ENCODE measurements around the gene KIAA1614. TPM values are rescaled to one million over a fixed set of nuclear protein-coding genes. Genes with fewer than 3 reads are reported as not detected.

The KIAA1614 gene
- total RNA-seq, 1 donor from 2014 or later, result 13.0 TPM

DNA sequence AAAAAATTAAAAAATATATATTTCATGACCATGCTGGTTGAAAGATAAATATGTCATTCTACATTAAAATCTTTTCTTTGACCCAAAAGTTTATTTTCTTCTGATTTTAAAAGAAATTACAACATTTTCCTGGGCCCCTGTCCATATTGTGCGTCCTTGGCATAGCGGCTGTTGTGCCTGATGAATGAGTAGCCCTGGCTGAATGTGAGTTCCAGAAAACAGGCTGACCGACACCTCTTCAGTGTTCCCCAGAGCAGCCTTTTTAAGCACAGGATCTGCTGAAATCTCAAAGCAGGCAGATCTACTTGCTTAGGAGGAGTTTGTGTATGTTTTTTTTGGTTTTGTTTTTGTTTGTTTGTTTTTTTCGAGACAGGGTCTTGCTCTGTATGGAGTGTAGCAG, 19.7 kb downstream of the KIAA1614 start:
- TF ChIP-seq POLR2A (IDR thresholded peaks at IDR 0.05) (no peak), POLR2AphosphoS5 (IDR thresholded peaks at IDR 0.05; ENCODE audit: insufficient read depth in 1 of 2, low read depth in 1 of 2) (no peak)
- TF ChIP-seq, protein P1, sequence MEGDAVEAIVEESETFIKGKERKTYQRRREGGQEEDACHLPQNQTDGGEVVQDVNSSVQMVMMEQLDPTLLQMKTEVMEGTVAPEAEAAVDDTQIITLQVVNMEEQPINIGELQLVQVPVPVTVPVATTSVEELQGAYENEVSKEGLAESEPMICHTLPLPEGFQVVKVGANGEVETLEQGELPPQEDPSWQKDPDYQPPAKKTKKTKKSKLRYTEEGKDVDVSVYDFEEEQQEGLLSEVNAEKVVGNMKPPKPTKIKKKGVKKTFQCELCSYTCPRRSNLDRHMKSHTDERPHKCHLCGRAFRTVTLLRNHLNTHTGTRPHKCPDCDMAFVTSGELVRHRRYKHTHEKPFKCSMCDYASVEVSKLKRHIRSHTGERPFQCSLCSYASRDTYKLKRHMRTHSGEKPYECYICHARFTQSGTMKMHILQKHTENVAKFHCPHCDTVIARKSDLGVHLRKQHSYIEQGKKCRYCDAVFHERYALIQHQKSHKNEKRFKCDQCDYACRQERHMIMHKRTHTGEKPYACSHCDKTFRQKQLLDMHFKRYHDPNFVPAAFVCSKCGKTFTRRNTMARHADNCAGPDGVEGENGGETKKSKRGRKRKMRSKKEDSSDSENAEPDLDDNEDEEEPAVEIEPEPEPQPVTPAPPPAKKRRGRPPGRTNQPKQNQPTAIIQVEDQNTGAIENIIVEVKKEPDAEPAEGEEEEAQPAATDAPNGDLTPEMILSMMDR (IDR thresholded peaks at IDR 0.05), result no peak
- intact Hi-C loops (cut with DNase I), result no loop called here

DNA sequence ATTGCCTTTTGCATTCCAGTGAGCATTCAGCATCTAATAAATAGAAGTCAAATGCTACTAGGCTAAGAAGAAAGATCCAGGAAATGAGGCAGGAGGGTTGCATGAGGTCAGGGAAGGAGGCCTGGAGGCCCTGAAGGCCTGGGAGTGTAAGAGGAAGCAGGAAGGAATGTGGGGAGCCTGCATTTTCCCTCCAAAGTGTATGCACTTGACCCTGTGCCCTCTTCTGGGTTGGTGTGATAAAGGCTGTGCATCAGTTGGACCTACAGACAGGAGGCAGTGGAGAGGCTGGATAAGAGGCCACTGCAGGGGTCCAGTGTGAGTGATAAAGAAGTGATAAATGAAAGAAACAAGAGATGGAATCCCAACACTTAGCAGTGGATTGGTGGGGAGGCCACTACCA, 20.4 kb downstream of the KIAA1614 start:
- Histone ChIP-seq H3K9me3 (no peaks in the 10 kb centered on the region), H3K27me3 (no peaks in the 10 kb centered on the region), H3K4me1 (peaks cover 6% of the 10 kb centered on the region), H3K4me3 (no peak overlapping the region), H3K36me3 (peaks cover 0 to 21% of the 10 kb centered on the region in 2 donors), H3K27ac (no peak overlapping the region)
- TF ChIP-seq, protein P1 (IDR thresholded peaks at IDR 0.05), result no peak
- no peak for TF ChIP-seq POLR2AphosphoS5 (IDR thresholded peaks at IDR 0.05; ENCODE audit: insufficient read depth in 1 of 2, low read depth in 1 of 2)
- TF ChIP-seq POLR2A (IDR thresholded peaks at IDR 0.05), result no peak
- DNase-seq (ENCODE audit: extremely low spot score in 2 of 2), result no peak
- intact Hi-C loops (cut with DNase I), result no loop called here

More for the DNA sequence above, 19.7 kb downstream of the KIAA1614 start:
- no peak for DNase-seq (ENCODE audit: extremely low spot score in 2 of 2)
- H3K27ac ChIP-seq, result no peak overlapping the region
- no peak overlapping the region for H3K4me3 ChIP-seq
- peaks cover 0 to 21% of the 10 kb centered on the region in 2 donors for H3K36me3 ChIP-seq
- no peaks in the 10 kb centered on the region for H3K27me3 ChIP-seq
- H3K4me1 ChIP-seq, result peaks cover 14% of the 10 kb centered on the region
- H3K9me3 ChIP-seq, result no peaks in the 10 kb centered on the region

DNA sequence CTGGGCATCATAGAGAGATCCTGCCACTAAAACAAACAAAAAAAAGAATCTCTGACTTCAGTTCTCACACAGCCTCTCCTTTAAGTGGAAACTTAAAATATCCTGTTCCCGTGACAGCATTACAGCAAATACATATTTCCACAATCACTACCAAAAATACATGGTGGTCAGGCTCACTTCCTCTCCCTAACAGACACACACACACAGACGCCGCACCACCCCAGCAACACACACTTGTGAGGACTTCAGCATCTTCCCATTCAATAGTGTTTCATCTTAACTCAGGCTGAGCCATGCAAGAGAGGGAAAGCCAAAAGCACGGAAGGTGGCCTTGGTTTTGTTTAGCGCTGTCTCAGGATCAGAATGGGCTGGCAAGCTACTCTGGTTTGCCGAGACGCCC, 21.9 kb downstream of the KIAA1614 start:
- DNase-seq (ENCODE audit: extremely low spot score in 2 of 2), result no peak

DNA sequence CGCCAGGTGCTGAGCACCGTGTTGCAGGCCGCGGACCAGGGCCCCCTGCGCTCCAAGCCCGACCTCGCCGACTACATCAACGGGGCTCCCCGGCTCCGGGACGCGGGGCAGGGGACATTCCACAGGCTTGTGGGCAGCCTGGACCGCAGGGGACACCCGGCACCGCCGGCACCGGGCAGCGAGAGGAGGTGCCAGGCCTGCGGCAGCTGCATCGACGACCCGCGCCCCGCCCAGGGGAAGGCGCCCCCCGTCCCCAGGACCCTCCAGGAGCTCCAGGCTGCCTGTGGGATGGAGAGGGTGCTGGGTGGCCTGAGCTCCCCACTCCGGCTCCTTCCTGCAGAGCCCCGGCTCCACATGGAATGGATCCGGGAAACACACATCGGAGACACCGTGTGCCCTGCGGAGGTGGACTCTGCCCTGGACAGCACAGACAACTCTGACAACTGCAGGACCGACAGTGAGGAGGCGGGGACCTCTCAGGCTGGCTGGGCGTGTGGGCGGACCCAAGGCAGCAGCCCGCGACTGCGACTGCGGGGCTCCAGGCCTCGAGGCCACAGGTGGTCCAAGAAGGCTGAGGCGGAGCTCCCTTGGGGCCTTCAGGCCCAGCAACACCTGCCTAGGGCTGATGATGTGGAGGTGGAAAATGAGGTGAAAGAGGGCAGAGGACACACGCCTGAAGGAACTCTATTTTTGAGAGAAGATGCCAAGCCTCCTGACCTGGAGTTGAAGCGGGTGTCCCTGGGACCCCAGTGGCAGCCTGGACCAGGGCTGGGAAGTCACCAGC, 22.8 kb downstream of the KIAA1614 start:
- intact Hi-C loops (cut with DNase I), result no loop called here
- peaks cover 0 to 17% of the 10 kb centered on the region in 2 donors for H3K36me3 ChIP-seq

More for the DNA sequence above, 21.9 kb downstream of the KIAA1614 start:
- no peak overlapping the region for H3K27ac ChIP-seq
- H3K4me1 ChIP-seq, result no peaks in the 10 kb centered on the region
- H3K27me3 ChIP-seq, result no peaks in the 10 kb centered on the region
- TF ChIP-seq POLR2A (IDR thresholded peaks at IDR 0.05), result no peak
- TF ChIP-seq, protein P1 (IDR thresholded peaks at IDR 0.05), result no peak
- no peak for TF ChIP-seq POLR2AphosphoS5 (IDR thresholded peaks at IDR 0.05; ENCODE audit: insufficient read depth in 1 of 2, low read depth in 1 of 2)
- H3K36me3 ChIP-seq, result peaks cover 0 to 20% of the 10 kb centered on the region in 2 donors
- H3K4me3 ChIP-seq, result no peak overlapping the region
- H3K9me3 ChIP-seq, result no peaks in the 10 kb centered on the region
- intact Hi-C loops (cut with DNase I), result no loop called here

More for the DNA sequence above, 22.8 kb downstream of the KIAA1614 start:
- Histone ChIP-seq H3K9me3 (no peaks in the 10 kb centered on the region), H3K4me3 (no peak overlapping the region), H3K27me3 (no peaks in the 10 kb centered on the region), H3K27ac (no peak overlapping the region), H3K4me1 (no peaks in the 10 kb centered on the region)
- TF ChIP-seq POLR2AphosphoS5 (IDR thresholded peaks at IDR 0.05; ENCODE audit: insufficient read depth in 1 of 2, low read depth in 1 of 2), result no peak
- TF ChIP-seq POLR2A (IDR thresholded peaks at IDR 0.05), result no peak
- TF ChIP-seq, protein P1 (IDR thresholded peaks at IDR 0.05), result no peak
- DNase-seq (ENCODE audit: extremely low spot score in 2 of 2), result no peak

Measured in vagina (tissue), 2 donors.